Measurements from ENCODE around the gene MCEMP1.

GRCh38 chr19:7706955-7707456 is 30.1 kb downstream of the MCEMP1 start:
- TF ChIP-seq SMC3 (conservative IDR thresholded peaks at IDR 0.05; ENCODE audit: poor library complexity) (no peak), EZH2 (IDR thresholded peaks at IDR 0.05; ENCODE audit: borderline replicate concordance, insufficient read depth, low read length, poor library complexity, severe bottlenecking) (no peak), REST (IDR thresholded peaks at IDR 0.05; ENCODE audit: borderline replicate concordance) (no peak), CTCF (IDR thresholded peaks at IDR 0.05; ENCODE audit: poor library complexity, severe bottlenecking) (no peak), EP300 (conservative IDR thresholded peaks at IDR 0.05; ENCODE audit: poor library complexity, severe bottlenecking) (no peak), TAF1 (IDR thresholded peaks at IDR 0.05; ENCODE audit: low read depth) (no peak), POLR2AphosphoS5 (IDR thresholded peaks at IDR 0.05) (no peak), MXI1 (conservative IDR thresholded peaks at IDR 0.05; ENCODE audit: poor library complexity, severe bottlenecking) (no peak), RAD21 (conservative IDR thresholded peaks at IDR 0.05) (no peak)
